Measurements from ENCODE around the gene ADAMTS10. TPM values are rescaled to one million over a fixed set of nuclear protein-coding genes. Genes with fewer than 3 reads are reported as not detected.

ADAMTS10 gene
- 6.4 and 8.4 TPM in 2 replicates for polyA plus RNA-seq (2011; rRNA removed)
- 7.8 and 9.5 TPM in 2 replicates for polyA minus RNA-seq (2011; rRNA and poly(A)+ RNA removed)

DNA sequence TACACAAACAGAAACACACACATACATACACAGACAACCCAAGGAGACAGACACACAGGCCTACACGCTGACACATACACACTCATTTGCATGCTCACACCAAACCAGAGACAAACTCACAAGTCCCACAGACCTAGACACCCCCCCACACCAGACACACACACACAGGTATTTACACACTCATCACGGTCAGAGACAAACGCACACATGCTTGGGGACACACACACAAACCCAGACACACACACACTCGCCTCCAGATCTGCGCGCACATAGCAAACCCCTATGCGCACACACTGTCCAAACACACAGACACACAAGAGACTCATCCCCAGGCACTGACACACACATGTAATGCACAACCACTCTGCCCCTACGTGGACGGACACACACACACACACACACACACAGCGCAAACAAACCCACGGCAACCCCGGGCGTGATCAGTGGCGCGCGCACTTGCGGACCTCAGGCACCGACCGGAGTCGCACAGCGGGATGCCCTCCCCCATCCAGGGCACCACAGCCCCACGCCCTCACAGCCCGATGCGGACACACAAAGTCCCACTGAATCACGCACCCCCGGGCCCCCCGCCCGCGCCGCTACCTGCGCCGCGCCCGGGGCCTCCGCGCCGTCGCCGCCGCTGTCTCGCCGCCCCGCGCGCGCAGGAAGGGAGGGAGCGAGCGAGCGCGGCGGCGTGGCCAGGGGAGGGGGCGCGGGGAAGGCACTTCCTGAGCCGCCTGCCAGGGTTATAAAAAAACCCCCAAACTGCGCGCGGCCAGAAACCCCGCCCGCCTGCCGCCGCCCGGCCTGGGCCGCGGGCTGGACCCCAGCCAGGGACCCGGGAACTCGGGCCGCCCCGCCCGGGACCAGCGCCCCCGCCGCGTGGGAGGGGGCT lies at the start of gene ADAMTS10:
ADAMTS10 (minus strand) TSS at position 675 of the 895 bp plus-strand sequence. CDS start 5,005 bp downstream, outside the sequence.
- H3K4me3 ChIP-seq (ENCODE audit: low read depth, low read length) = peak within 1 kb of the TSS; percentile 87
- H3K27me3 ChIP-seq (ENCODE audit: control insufficient read depth, insufficient read depth, low read length) = no peaks in the 10 kb centered on the region
- TF ChIP-seq CTCF (IDR thresholded peaks at IDR 0.05; ENCODE audit: low read depth, low read length) = 0 out of 2 replicates have a peak, but pooled peaks have one; percentile 1
- peak within 1 kb of the TSS; percentile 61 for H3K27ac ChIP-seq (ENCODE audit: low read depth, low read length)
- H3K9me3 ChIP-seq (ENCODE audit: control insufficient read depth, insufficient read depth, low read length) = peaks cover 5% of the 10 kb centered on the region
- ChIA-PET CTCF (no interaction called here), POLR2A (no interaction called here)
- no peak for DNase-seq (ENCODE audit: low read depth, low spot score)

DNA sequence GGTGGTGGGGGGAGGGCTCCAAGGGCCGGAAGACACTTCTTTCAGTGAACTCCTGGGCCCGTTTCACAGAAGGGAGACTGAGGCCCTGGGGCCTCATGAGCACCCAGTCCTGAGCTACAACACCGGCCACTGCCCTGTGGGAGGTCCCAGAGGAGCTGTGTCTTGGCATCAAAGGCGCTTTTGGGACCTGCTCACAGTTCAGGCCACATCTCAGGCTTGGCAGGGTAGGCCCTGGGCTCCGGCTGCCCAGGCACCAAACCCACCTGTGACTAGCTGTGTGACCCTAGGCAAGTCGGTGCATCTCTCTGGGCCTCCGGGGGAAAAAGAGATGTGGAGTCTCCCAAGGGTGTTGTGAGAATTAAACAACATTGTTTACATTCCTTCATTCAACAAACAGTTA lies 49.4 kb upstream of the ADAMTS10 start:
- CTCF ChIA-PET = no interaction called here

DNA sequence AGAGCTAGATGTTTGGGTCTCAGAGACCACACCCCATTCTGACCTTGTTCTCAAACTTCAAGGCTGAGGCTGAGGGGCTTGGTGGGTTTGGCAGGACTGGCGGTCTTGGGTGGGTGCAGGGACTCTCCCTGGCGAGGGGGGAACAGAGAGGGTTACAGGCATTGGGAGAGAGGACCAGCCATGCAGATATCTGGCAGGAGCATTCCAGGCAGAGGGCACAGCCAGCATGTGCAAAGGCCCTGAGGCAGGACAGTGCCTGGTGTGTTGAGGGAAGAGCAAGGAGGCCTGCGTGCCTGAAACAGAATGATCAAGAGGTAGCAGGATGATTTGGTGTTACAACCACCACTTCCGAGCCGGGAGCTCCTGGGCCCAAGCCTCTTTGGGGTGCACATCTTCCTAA lies 47.4 kb upstream of the ADAMTS10 start:
- Histone ChIP-seq H3K4me3 (ENCODE audit: low read depth, low read length) (no peak overlapping the region), H3K27ac (ENCODE audit: low read depth, low read length) (no peak overlapping the region), H3K9me3 (ENCODE audit: control insufficient read depth, insufficient read depth, low read length) (no peaks in the 10 kb centered on the region), H3K27me3 (ENCODE audit: control insufficient read depth, insufficient read depth, low read length) (no peaks in the 10 kb centered on the region)
- POLR2A ChIA-PET = no interaction called here
- CTCF ChIA-PET = no interaction called here
- TF ChIP-seq CTCF (IDR thresholded peaks at IDR 0.05; ENCODE audit: low read depth, low read length) = no peak
- DNase-seq (ENCODE audit: low read depth, low spot score) = no peak

More for the DNA sequence above, 49.4 kb upstream of the ADAMTS10 start:
- no peak for TF ChIP-seq CTCF (IDR thresholded peaks at IDR 0.05; ENCODE audit: low read depth, low read length)
- POLR2A ChIA-PET = interaction anchor here (0.5 kb wide), 1 partner anchor 329 kb away, joined by 3 read pairs; no protein-coding TSS in a partner anchor
- Histone ChIP-seq H3K27ac (ENCODE audit: low read depth, low read length) (no peak overlapping the region), H3K9me3 (ENCODE audit: control insufficient read depth, insufficient read depth, low read length) (peaks cover 3% of the 10 kb centered on the region; the same call in 1 of the 2 replicates), H3K27me3 (ENCODE audit: control insufficient read depth, insufficient read depth, low read length) (no peaks in the 10 kb centered on the region), H3K4me3 (ENCODE audit: low read depth, low read length) (no peak overlapping the region)
- no peak for DNase-seq (ENCODE audit: low read depth, low spot score)

DNA sequence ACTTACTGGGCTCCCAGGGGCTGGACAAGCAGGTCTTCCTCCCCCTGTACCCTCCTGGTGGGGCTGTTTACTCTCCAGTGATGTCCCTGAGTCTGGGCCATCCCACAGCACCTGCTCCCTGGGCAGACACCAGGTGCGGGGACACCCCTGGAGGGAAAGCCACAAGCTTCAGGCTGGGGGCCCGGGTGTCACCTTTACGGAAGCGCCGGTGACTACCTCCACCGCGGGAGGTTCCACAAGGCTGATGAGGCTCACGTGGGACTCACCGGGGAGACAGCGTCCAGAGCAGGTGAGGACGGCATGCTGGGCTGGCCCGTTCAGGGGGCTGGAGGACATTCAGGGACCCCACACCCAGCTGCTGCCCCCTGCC lies 44.8 kb upstream of the ADAMTS10 start:
- Histone ChIP-seq H3K4me3 (ENCODE audit: low read depth, low read length) (no peak overlapping the region), H3K27me3 (ENCODE audit: control insufficient read depth, insufficient read depth, low read length) (no peaks in the 10 kb centered on the region), H3K9me3 (ENCODE audit: control insufficient read depth, insufficient read depth, low read length) (no peaks in the 10 kb centered on the region), H3K27ac (ENCODE audit: low read depth, low read length) (no peak overlapping the region)
- TF ChIP-seq CTCF (IDR thresholded peaks at IDR 0.05; ENCODE audit: low read depth, low read length) = no peak
- ChIA-PET CTCF (interaction anchor here (0.7 to 3.6 kb wide), 8 partner anchors 10 to 74 kb away, joined by 3 to 26 read pairs (median 4); no protein-coding TSS in a partner anchor), POLR2A (no interaction called here)
- DNase-seq (ENCODE audit: low read depth, low spot score) = no peak
